Measurements from ENCODE around the gene ANO10. TPM values are rescaled to one million over a fixed set of nuclear protein-coding genes. Genes with fewer than 3 reads are reported as not detected.

ANO10 gene
- total and polyA plus RNA-seq, 2 of the 8 experiments (the other 6 are each of a cell fraction or from before 2014, with no cell fraction given) = 38.0 to 53.2 TPM

DNA sequence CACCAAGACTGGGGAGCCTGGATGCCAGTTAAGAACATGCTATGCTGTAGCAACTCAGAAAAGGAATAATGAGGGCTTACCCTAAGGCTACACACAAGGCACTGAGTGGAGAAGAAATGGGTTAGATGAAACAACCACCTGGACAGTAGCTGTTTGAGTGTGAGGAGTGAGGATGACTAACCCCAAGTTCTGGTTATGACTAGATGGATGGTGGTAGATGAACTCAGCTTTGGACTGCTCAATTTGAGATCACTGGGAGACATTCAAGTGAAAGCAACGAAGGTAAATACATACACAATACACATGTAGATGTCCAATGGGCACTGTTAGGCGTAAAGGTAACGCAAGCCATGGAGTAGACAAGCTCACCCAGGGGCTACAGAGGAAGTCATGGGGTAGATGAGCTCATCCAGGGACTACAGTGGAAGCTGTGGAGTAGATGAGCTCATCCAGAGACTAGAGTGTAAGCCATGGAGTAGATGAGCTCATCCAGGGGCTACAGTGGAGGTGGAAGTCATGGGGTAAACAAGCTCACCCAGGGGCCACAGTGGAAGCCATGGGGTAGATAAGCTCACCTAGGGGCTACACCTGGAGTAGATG is 98.3 kb downstream of the ANO10 start:
- Histone ChIP-seq H2AFZ (ENCODE audit: low read length) (no peak overlapping the region), H3K4me3 (ENCODE audit: extremely low read depth in 1 of 4, insufficient read depth in 2 of 4, low read depth in 3 of 4, low read length in 4 of 4) (no peak overlapping the region), H3K79me2 (ENCODE audit: control insufficient read depth in 1 of 2, insufficient read depth in 2 of 2, low read length in 2 of 2) (no peaks in the 10 kb centered on the region), H3K23me2 (ENCODE audit: low read depth, low read length) (no peaks in the 10 kb centered on the region), H2BK120ac (replicated peaks; ENCODE audit: low read depth, low read length) (no peak overlapping the region), H3K36me3 (ENCODE audit: control insufficient read depth in 2 of 4, insufficient read depth in 4 of 4, low read length in 3 of 4) (peaks cover 0 to 9% (median 0%) of the 10 kb centered on the region in 4 experiments; a peak in 2 of 8 replicates), H4K91ac (replicated peaks; ENCODE audit: insufficient read length, low read length) (no peak overlapping the region), H3K9ac (replicated peaks in 1 of 4; ENCODE audit: extremely low read depth in 1 of 4, low read depth in 3 of 4, low read length in 3 of 4) (no peak overlapping the region), H3K14ac (ENCODE audit: insufficient read length) (no peak overlapping the region), H2BK12ac (ENCODE audit: low read depth, low read length) (no peak overlapping the region), H2BK20ac (ENCODE audit: low read length) (no peak overlapping the region), H4K20me1 (replicated peaks in 1 of 2; ENCODE audit: control insufficient read depth in 1 of 2, insufficient read depth in 2 of 2, low read length in 2 of 2) (no peaks in the 10 kb centered on the region), H2AK5ac (ENCODE audit: low read depth, low read length) (no peak overlapping the region), H2BK5ac (ENCODE audit: low read depth, low read length) (no peak overlapping the region), H3K9me3 (ENCODE audit: insufficient read depth in 2 of 2, low read depth in 1 of 2, low read length in 1 of 2) (peaks cover 3 to 6% of the 10 kb centered on the region in 2 experiments; a peak in 1 of 4 replicates), H3K4me2 (ENCODE audit: insufficient read depth in 1 of 2, low read depth in 2 of 2, low read length in 2 of 2) (no peak overlapping the region), H3K56ac (replicated peaks; ENCODE audit: insufficient read length, low read depth, low read length) (no peak overlapping the region), H3K4me1 (replicated peaks in 1 of 4; ENCODE audit: control insufficient read depth in 3 of 4, insufficient read depth in 4 of 4, low read length in 3 of 4) (no peaks in the 10 kb centered on the region), H4K8ac (ENCODE audit: extremely low read depth, insufficient read depth, low read length) (no peak overlapping the region), H3K18ac (ENCODE audit: extremely low read depth, low read length) (no peak overlapping the region), H3K23ac (ENCODE audit: insufficient read length) (no peak overlapping the region), H3K27me3 (replicated peaks in 1 of 4; ENCODE audit: control insufficient read depth in 3 of 4, extremely low read depth in 1 of 4, insufficient read depth in 3 of 4, low read length in 3 of 4) (no peaks in the 10 kb centered on the region), H4K5ac (ENCODE audit: insufficient read length, low read depth, low read length) (no peak overlapping the region), H3K27ac (ENCODE audit: low read depth, low read length) (no peak overlapping the region), H2BK15ac (ENCODE audit: low read length) (no peak overlapping the region), H3K79me1 (ENCODE audit: low read depth, low read length) (no peaks in the 10 kb centered on the region), H3K4ac (replicated peaks; ENCODE audit: insufficient read length, low read depth, low read length) (no peak overlapping the region)
- no peak for FAIRE-seq
- ChIA-PET POLR2A (ENCODE audit: partially characterized antibody) (no interaction called here), CTCF (ENCODE audit: partially characterized antibody) (interaction anchor here (0.6 to 2.6 kb wide), 5 partner anchors 20 to 561 kb away, joined by 3 to 8 read pairs (median 3); no protein-coding TSS in a partner anchor)
- DNase-seq (ENCODE audit: low read depth in 1 of 2, low spot score in 2 of 2) = no peak
- TF ChIP-seq ATF3 (IDR thresholded peaks at IDR 0.05; ENCODE audit: insufficient read depth, low read depth, low read length) (no peak), SIX5 (IDR thresholded peaks at IDR 0.05; ENCODE audit: low read depth, low read length) (no peak), BCL11A (IDR thresholded peaks at IDR 0.05; ENCODE audit: low read depth in 2 of 2, low read length in 2 of 2) (no peak), EZH2 (IDR thresholded peaks at IDR 0.05; ENCODE audit: low read depth, low read length, severe bottlenecking) (no peak), YY1 (IDR thresholded peaks at IDR 0.05; ENCODE audit: low read depth, low read length) (no peak), CBX8 (IDR thresholded peaks at IDR 0.05; ENCODE audit: borderline replicate concordance, low read depth, low read length) (no peak), PHF8 (conservative IDR thresholded peaks at IDR 0.05; ENCODE audit: low read depth, low read length) (no peak), BRCA1 (IDR thresholded peaks at IDR 0.05; ENCODE audit: low read depth, low read length) (no peak)
- TF ChIP-seq, protein P1, sequence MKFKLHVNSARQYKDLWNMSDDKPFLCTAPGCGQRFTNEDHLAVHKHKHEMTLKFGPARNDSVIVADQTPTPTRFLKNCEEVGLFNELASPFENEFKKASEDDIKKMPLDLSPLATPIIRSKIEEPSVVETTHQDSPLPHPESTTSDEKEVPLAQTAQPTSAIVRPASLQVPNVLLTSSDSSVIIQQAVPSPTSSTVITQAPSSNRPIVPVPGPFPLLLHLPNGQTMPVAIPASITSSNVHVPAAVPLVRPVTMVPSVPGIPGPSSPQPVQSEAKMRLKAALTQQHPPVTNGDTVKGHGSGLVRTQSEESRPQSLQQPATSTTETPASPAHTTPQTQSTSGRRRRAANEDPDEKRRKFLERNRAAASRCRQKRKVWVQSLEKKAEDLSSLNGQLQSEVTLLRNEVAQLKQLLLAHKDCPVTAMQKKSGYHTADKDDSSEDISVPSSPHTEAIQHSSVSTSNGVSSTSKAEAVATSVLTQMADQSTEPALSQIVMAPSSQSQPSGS (IDR thresholded peaks at IDR 0.05; ENCODE audit: low read length) = no peak
- 90% methylated on average over 3 of the region's 3 CpGs; no CpG with 5 or more reads in 1 of the 2 experiments for WGBS, 2 experiments (ENCODE audit: extremely low coverage in 1 of 2, insufficient coverage in 1 of 2, insufficient read length in 1 of 2, insufficient replicate concordance in 2 of 2, low coverage in 1 of 2, low lambda C conversion rate in 2 of 2, missing lambda C conversion rate in 1 of 2)

All from H1 (cell line).